GM18858 (cell line): Measurements from ENCODE around the gene LILRA6.
"Not testable (repeated sequence)": the region's sequence is repeated elsewhere in the genome, so short reads cannot be mapped to it uniquely, and the experiment has no call there.

Experiments used
- ATAC-seq: cut with Tn5 transposase; IDR thresholded peaks from one replicate; pipeline ENCODE4 v1.9.1; 2021; ENCODE audit not compliant: unreplicated experiment

LILRA6 gene

GRCh38 chr19:54208784-54209057, 33.9 kb downstream of the LILRA6 start:
- no peak for ATAC-seq

- no peak for ATAC-seq
Measured at GRCh38 chr19:54207983-54208783, 34.4 kb downstream of the LILRA6 start.

- no peak for ATAC-seq
Measured at GRCh38 chr19:54207676-54207982, 35.0 kb downstream of the LILRA6 start.

GRCh38 chr19:54207193-54207592, 35.4 kb downstream of the LILRA6 start:
- ATAC-seq = not testable (repeated sequence)

GRCh38 chr19:54206831-54207177, 35.8 kb downstream of the LILRA6 start:
- no peak for ATAC-seq

GRCh38 chr19:54206030-54206830, 36.4 kb downstream of the LILRA6 start:
- ATAC-seq = no peak

GRCh38 chr19:54204767-54205468, 37.7 kb downstream of the LILRA6 start:
- ATAC-seq = no peak

- no peak for ATAC-seq
Measured at GRCh38 chr19:54203151-54203611, 39.4 kb downstream of the LILRA6 start.

- ATAC-seq = no peak
Measured at GRCh38 chr19:54201980-54202379, 40.6 kb downstream of the LILRA6 start.

GRCh38 chr19:54201172-54201701, 41.4 kb downstream of the LILRA6 start:
- ATAC-seq = no peak

GRCh38 chr19:54199401-54199800, 43.2 kb downstream of the LILRA6 start:
- no peak for ATAC-seq

- no peak for ATAC-seq
Measured at GRCh38 chr19:54197121-54197520, 45.5 kb downstream of the LILRA6 start.

- no peak for ATAC-seq
Measured at GRCh38 chr19:54196536-54196935, 46.1 kb downstream of the LILRA6 start.

- ATAC-seq = not testable (repeated sequence)
Measured at GRCh38 chr19:54194463-54194862, 48.1 kb downstream of the LILRA6 start.

GRCh38 chr19:54193011-54193410, 49.6 kb downstream of the LILRA6 start:
- no peak for ATAC-seq

GRCh38 chr19:54191811-54192453, 50.7 kb downstream of the LILRA6 start:
- no peak for ATAC-seq

GRCh38 chr19:54191011-54191810, 51.4 kb downstream of the LILRA6 start, which contains the start of gene TSEN34:
Gene TSEN34 (plus strand): TSS chr19:54191308. CDS start chr19:54191365, 57 bp downstream.
- peak; percentile 15 for ATAC-seq

GRCh38 chr19:54190503-54191010, 52.0 kb downstream of the LILRA6 start:
- ATAC-seq = peak; percentile 34

- ATAC-seq = peak; percentile 37
Measured at GRCh38 chr19:54189735-54190502, 52.7 kb downstream of the LILRA6 start.
